ENCODE measurements around the gene SYT1.

DNA sequence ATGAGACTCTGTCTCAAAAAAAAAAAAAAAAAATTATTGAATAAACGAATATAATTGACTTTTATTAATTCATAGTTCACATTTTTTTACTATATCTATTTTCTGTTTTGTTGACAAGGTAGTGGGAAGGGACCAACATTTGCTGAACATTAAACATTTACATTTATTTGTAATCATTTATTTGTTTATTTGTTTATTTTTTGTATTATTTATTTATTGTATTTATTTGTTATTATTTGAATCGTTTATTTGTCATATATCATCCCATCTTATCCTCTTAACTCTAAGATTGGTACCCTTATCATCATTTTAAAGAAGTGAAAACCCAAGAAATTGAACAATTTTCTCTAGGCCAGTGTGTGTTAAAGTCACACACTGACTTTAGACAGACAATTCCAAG lies 101.5 kb downstream of the SYT1 start:
- TF ChIP-seq CTCF (IDR thresholded peaks at IDR 0.05) (no peak), ZFX (IDR thresholded peaks at IDR 0.05; ENCODE audit: borderline replicate concordance) (no peak)

Measured in 22Rv1 (cell line).